RCC 7860 (cell line): ENCODE results near the gene NELFB.
"Not testable (repeated sequence)": the region's sequence is repeated elsewhere in the genome, so short reads cannot be mapped to it uniquely, and the experiment has no call there.

ENCODE experiments used
- DNase-seq: peaks from one replicate; pipeline ENCODE4 v3.0.0-alpha.2; 2015; ENCODE audit warnings: low spot score
- FAIRE-seq: peaks from 2 replicates; lab custom pipeline; 2012; peaks lifted over from hg19 to GRCh38; lab: Jason Lieb, UNC

NELFB gene

DNA sequence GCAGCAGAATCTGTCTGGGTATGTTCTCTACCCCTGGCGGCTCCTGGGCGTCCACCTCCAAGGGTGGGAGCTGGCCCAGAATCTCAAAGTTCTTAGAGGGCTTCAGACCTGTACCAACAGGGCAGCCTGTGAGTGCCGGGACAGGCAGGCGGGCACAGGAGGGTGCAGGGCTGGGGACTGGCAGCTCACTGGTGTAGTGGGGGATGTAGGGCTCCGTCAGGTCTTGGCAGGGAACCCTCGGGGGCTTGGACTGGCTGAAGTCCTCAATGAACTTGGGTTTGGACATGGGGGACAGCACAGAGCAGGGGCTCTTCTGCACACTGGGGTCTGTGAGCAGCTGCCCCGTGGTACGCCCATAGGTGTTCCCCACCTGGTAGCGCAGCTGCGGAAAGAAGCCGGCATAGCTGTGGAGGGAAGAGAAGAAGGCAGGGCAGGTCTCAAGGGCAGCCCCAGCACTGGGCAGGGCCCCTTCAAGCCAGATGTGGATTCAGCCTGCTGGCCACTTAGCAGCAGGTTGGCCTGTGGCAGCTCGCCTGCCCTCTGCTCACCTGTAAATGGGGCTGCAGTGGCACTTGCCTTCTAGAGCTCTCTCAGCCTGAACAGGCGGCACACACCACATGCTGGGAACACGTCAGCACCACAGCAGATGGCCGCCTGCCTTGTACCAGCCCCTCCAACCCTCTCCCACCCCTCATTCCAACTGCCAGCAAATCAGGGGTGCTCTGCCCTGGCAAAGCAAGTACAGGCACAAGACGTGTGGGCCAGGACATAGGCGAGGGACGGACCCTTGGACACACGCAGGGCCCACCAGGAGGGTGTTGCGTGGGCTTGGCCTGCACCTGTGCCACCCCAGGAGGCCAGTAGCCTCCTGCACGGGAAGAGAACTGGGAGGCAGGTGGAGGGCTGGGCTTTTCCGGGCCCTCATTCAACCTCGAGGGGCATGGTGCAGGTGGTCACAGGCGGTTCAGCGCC lies 9.4 kb upstream of the NELFB start:
- no peak for FAIRE-seq
- DNase-seq: no peak

DNA sequence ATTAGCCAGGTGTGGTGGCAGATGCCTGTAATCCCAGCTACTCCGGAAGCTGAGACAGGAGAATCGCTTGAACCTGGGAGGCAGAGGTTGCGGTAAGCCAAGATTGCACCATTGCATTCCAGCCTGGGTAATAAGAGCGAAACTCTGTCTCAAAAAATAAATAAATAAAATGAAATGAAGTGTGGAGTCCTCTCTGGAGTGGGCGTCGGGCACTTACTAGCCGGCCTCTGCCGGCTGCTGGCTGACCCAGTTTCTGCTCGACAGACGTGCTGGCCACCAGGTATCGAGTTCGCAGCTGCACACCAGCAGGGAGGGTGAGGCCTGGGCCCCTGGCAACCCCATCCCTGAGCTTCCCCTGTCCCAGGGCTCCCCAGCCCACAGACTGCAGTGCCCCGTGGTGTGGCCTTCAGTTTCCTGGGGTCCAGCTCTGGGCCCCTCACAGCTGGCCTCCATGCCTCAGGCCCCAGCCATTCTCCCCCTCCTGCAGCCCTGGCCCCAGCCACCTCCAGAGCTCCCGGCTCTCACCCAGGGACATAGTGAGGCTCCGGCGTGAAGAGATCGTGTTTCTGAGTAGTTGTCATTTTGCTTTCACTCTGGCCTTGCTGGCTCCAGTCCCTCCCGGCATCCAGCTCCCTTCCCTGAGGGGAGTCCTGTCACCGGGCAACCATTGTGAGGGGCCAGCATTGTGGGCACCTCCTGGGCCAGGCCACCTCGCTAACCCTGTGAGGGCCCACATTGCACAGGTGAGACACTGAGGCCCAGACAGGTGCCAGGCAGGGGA lies 7.8 kb upstream of the NELFB start:
- DNase-seq: no peak
- no peak for FAIRE-seq

DNA sequence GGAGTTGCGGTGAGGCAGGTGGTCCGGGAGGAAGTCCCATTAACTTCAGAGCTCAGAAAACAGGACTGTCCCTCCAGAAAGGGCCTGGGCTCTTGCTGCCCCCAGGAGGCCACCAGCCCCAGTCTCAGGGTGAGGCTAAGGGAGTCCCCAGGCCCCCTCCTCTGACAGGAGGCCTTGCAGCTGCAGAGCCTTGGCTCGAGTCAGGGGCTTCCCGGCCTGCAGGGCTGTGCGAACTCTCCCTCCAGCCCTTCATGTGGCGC lies 7.3 kb upstream of the NELFB start:
- FAIRE-seq (no peak), DNase-seq (no peak)

DNA sequence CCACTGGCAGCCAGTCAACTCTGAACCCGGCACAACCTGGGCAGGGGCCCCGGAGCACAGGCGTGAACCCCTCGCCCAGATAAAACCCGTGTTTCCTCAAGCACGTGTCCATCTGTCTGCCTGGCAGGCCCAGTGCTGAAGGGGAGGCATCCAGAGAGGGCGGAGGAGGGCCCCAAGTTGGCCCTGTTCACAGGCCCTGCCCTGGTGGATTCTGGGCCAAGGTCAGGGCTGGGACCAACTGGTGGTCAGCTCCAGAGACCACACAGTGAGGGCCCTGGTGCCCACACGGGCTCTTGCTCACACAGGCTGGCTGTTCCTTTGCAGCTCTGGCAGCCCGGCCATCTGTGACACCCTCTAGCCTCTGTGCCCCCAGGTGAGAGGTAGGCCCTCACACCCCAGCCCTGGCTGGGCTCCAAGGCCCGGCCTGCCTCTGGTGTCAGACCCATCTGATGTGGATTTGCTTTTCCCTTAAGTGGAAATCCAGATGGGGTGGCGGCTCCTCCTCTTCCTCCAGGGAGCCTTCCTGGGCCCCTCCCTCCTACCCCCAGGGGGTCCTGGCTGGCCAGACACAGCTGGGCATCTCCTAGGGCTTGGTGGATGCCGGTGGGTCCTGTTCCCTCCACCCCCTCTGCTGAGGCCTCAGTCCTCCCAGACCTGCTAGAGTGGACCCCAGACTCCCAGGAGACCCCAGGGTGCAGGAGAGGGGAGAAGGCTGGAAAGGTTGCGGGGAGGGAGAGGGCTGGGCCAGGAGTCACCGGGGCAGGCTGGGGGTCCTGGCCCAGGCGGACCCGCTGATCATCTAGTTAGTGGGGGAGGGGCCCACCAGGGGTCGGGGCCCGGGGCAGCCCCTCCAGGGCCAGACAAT lies 4.6 kb upstream of the NELFB start:
- DNase-seq: no peak
- no peak for FAIRE-seq

DNA sequence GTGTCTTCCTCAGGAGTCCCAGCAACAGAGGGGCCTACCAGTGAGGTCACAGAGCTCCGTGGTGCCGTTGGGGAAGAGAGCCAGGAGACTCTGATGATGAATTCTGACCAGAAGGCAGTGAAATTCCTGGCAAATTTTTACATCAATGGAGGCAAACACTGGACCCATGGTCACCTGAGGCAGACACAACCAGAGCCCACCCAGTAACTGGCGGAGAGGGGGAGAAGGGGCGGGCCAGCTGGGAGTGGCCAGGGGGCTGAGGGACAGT lies 4.0 kb upstream of the NELFB start, which contains the start of gene STPG3:
Gene STPG3 (plus strand): TSS at position 93 of the 268 bp plus-strand sequence. CDS start 1 bp downstream, at position 94.
- DNase-seq (no peak), FAIRE-seq (no peak)

DNA sequence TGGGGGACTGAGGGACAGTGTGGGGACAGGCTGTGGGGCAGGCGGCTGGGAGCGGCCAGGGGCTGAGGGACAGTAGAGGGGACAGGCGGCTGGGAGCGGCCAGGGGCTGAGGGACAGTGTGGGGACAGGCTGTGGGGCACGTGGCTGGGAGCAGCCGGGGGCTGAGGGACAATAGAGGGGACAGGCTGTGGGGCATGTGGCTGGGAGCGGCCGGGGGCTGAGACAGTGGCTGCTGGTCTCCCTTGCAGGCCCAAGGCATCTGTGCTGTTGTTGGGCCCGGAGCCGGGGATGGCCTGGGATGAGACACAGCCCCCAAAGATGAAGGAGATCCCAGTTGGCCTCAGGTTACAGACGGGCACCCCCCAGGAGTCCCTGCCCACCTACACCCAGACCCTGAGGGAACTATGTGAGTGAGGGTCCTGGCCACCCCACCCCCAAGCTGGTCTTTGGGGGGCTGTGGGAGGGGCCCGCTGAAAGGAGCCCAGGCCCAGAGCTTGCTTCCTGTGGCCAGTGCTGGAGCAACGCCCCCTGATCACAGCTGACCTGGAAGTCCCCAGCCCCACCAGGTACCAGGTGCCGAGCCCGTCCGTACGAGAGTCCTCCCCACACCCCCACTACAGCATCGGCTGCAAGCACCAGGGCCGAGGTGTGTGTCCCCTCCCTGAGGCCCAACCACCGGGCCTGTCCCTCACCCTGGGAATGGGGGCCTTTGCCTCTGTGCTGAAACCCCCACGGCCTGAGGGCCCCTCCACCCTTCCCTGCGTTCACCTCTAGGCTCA lies 3.4 kb upstream of the NELFB start:
- DNase-seq (no peak), FAIRE-seq (no peak)

DNA sequence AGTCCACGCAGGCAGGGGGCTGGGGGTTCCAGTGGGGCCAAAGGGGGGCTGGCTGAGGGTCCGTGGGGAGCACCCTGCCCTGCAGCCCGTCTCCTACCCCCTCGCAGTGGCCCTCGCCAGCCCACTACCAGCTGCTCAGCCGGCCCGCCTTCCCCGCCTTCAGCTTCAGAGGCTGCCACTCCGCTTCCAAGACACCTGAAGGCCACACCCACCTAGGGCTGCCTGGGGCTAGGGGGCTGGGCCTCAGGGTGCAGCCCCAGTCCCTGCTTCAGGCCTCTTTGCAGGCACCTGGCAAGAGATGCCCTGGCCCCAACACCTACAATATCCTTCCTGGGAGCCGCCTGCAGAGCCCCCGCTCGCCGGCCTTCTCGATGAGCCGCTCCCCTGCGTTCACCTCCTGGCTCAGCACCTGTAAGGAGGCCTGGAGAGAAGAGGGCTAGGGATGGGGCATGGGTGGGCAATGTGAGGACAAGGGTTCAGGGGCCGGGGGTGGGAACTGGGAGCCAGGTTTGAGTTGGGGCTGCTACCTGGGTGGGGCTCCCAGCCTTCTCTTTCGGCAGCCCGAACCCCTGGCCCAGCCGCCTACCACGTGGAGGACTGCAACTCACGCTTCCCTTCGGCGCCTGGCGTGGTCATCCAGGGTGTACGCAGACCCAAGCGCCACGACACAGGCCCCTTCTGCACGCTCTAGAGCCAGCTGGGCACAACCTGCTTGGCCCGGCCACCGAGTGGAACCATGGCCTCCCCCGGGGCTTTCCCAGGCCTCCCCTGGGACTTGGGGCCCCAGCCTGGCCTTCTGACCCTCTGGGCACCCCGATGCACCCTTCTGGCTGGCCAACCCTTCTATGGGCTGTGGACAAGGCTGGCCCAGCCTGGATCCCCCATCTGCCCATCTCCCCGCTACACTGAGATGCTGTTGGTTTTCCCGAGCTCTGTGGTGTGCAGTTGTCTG lies 2.3 kb upstream of the NELFB start:
- DNase-seq: no peak
- FAIRE-seq: no peak

DNA sequence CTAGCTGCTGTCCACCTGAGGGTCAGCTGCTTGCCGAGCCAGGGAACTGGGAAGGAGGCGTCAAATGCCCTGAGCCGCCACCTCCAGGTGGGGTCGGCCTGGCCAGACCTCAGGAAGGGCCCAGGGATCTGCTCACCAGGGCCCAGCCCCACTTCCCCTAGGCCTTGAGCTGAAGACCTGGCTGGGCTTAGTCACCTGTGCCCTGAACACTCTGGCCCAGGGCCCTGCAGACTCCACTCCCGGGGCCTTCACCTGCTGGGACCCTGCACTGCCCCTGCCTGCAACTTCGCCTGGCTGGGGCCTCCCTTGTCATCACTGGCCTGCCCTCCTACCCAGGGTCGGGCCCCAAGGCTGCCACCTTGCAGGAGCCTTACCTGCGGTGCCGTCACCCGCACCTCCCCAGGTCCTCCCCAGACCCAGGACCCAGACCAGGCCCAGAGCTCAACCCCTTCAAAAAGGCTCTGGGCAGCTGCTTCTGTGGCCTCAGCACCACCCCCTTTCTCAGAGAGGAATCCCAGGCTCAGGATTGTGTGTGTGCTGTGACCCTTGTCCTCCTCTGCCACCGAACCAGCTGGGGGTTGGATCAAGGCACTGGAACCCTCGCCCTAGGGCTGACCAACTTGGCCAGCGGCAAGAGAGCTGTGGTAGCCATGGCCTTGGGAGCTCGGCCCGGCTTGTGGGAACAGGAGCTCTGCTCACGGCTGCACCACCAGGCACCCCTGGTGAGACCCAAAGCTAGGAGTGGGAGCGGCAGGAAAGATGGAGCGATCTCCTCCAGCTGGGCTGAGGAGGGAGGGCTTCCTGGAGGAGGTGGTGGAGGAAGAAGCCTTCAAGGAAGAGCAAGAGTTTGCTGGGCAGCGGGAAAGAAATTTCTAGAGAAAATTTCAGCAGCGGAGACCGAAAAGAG lies 1.2 kb upstream of the NELFB start:
- DNase-seq: peak; percentile 9
- no peak for FAIRE-seq

DNA sequence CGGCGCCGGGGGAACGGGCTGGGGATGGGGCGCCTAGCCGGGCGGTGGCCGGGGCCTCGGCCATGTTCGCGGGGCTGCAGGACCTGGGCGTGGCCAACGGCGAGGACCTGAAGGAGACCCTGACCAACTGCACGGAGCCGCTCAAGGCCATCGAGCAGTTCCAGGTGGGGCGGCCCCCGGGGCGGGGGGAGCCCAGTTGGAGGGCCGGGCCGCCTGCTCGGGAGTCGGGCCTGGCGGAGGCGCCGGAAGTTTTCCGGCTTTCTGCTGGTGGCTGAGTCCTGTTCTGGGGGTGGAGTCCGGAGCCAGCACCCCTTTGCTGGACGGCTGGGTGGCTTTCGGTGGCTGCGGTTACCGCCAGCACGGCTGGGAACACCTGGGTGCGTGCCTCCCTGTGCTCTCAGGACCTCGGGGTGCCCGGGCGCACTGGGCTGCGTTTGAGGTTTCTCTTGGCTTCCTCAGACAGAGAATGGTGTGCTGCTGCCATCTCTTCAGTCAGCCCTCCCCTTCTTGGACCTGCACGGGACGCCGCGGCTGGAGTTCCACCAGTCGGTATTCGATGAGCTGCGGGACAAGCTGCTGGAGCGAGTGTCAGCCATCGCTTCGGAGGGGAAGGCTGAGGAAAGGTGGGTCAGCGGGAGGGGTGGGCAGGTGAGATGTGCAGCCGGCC lies 454 bp downstream of the NELFB start:
- FAIRE-seq (no peak), DNase-seq (peak; percentile 7)

DNA sequence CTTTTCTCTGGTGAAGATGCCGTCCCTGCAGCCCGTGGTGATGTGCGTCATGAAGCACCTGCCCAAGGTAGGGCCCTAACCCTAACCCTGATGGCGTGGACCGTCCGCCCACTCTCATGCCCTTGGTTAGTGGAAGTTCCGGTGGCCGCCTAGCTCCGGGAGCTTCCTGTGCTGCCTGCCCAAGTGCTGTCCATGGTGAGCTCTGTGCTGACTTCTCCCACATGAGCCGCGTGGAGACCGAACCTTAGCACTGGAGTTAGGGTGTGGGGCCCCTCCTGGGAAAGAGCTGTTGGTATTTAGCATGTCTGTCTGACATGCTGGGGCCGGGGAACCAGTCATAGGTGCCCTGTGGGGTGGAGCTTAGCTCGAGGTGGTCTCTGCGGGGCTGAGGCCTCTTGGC lies 1.2 kb downstream of the NELFB start:
- DNase-seq (no peak), FAIRE-seq (no peak)

DNA sequence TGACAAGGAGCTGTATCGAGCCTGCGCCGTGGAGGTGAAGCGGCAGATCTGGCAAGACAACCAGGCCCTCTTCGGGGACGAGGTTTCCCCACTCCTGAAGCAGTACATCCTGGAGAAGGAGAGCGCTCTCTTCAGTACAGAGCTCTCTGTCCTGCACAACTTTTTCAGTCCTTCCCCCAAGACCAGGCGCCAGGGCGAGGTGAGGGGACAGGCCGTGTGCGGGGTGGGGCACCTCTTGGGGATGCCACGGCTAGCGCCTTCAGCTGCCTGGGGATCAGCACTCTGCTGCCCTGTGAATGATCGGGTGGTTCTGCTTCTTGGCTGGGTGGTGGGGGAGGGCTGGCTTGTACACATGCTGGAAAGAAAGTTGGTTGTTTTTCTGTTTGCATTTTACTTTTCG lies 1.7 kb downstream of the NELFB start:
- FAIRE-seq (no peak), DNase-seq (no peak)

DNA sequence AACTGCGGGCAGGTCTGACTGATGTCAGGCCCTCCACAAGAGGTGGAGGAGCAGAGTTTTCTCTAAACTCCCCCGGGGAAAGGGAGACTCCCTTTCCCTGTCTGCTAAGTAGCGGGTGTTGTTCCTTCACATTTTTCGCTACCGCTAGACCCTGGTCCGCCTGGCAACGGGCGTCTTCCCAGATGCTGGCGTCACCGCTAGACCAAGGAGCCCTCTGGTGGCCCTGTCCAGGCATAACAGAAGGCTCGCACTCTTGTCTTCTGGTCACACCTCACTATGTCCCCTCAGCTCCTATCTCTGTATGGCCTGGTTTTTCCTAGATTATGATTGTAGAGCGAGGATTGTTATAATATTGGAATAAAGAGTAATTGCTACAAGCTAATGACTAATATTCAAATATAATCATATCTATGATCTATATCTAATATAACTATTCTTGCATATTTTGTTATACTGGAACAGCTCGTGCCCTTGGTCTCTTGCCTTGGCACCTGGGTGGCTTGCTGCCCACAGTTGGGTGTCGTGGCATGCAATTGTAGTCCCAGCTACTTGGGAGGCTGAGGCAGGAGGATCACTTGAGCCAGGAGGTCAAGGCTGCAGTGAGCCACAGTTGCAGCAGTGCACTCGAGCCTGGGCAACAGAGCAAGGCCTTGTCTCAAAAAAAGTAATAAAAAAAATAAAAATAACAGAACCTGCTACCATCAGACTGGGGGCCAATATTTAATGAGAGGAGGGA lies 7.2 kb downstream of the NELFB start:
- DNase-seq: not testable (repeated sequence)
- peak; percentile 18 for FAIRE-seq

DNA sequence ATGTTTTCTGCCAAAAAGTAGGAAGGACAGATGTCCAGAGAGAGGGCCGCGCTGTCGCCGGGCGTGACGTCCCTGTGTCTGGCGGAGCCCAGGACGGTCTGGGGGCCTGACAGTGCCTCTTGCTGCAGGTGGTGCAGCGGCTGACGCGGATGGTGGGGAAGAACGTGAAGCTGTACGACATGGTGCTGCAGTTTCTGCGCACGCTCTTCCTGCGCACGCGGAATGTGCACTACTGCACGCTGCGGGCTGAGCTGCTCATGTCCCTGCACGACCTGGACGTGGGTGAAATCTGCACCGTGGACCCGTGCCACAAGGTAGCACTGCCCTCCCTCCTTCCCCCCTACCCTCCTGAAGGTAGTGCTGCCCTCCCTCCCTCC lies 7.8 kb downstream of the NELFB start:
- FAIRE-seq: no peak
- no peak for DNase-seq

DNA sequence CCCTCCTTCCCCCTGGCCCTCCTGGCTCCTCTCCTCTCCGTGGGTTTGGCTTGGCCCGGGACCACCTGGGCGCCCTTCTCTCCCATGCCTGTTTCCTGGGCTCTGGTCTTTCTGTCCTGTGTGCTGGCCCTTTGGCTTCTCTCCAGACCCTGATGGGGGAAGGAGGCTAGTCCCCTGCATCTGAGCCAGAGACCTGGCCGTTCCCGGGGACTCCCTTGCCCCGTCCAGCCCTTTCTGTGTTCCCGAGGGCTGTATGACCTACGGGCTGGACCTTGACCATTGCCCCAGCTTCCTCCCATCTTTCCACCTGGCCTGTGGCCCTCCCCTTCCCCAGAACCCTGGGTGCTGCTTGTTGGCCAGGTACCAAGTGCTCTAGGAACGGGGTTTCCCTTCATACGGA lies 8.4 kb downstream of the NELFB start:
- FAIRE-seq (no peak), DNase-seq (no peak)

DNA sequence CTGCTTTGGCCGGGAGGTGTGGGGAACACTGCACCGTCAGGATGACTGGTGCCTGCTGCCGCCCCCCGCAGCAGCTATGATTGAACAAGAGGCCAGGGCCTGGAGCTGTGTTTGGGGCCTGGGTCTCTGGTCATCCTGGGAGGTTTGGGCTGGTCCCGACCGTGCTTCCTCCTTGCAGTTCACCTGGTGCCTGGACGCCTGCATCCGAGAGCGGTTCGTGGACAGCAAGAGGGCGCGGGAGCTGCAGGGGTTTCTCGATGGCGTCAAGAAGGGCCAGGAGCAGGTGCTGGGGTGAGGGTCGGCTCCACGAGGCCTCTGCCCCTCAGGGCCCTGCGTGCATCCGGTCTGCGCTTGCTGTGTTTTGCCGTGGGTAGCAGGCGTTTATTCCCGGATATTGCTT lies 8.9 kb downstream of the NELFB start:
- DNase-seq: no peak
- FAIRE-seq: no peak

DNA sequence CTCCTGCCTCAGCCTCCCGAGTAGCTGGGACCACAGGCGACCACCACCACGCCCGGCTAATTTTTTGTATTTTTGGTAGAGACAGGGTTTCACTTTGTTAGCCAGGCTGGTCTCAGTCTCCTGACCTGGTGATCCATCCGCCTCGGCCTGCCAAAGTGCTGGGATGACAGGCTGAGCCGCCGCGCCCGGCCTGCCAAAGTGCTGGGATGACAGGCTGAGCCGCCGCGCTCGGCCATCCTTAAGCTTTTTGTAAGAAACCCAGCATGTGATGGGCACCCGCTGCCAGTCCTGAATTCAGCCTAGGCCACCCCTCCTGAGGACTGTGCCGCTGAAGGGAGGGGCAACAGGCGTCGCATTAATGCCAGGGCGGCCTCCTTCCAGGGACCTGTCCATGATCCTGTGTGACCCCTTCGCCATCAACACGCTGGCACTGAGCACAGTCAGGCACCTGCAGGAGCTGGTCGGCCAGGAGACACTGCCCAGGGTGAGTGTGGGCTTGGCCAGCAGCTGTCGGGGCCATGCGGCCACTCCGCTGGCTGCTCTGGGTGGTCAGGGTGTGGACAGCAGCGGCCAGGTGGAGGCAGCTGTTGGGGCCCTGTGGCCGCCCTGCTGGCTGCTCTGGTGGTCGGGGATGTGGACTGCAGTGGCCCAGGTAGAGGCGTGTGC lies 10.5 kb downstream of the NELFB start:
- DNase-seq (no peak), FAIRE-seq (no peak)

DNA sequence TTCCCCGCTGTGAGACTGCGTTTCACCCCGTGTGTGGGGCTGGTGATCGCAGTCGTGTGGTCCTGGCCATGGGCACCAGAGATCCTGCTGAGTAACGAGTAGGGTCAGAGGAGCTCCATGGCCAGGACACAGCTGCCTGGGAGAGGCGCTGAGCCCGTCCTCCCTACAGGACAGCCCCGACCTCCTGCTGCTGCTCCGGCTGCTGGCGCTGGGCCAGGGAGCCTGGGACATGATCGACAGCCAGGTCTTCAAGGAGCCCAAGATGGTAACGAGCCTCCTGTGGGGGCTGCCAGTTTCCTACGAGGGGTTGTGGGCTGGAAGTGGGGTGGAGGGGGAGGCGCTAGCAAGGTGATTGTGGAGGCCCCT lies 11.0 kb downstream of the NELFB start:
- no peak for DNase-seq
- no peak for FAIRE-seq
